Ovary (tissue), 3 donors: ENCODE data around the gene HORMAD2.

Source experiments
- EP300 ChIP-seq: sonication (generic); formaldehyde crosslinking; IDR thresholded peaks from one replicate; pipeline ENCODE4 v1.6.1; 2017; ENCODE audit warnings: antibody characterized with exemption
- POLR2A ChIP-seq: fragments of 450-650 bp; IDR thresholded peaks from one replicate; pipeline ENCODE4 v1.6.1; 2017; ENCODE audit warnings: antibody characterized with exemption, mild to moderate bottlenecking, moderate library complexity
- TF ChIP-seq, protein P1 (sequence below), 3 donors: fragments of 450-650 bp in 2 of 3; fragments of 200-600 bp in 1 of 3; IDR thresholded peaks; one replicate each; pipeline versions ENCODE4 v1.5.1 to v1.8.0; 2016 to 2022; ENCODE audit warnings: antibody characterized with exemption in 3 of 3, mild to moderate bottlenecking in 1 of 3
- donor health status: DM: no; HTN: no; CAD: no.

DNA sequence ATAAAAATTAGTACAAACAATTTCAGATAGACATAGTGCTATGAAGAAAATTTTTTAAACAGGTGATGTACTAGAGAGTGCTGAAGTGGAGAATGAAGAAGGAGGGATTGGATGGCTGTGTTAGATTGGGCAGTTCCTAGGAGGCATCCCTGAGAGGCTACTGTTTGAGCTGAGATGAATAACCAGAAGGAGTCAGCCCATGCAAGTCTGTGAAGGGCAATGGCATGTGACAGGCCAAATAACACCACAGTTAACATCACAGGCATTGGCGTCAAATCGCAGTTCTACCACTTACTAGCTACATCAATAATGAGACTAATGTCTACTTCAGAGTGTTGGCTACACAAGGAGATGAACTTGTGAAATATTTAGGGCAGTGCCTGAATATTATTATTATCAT lies 35.4 kb downstream of the HORMAD2 start:
- TF ChIP-seq POLR2A (no peak), EP300 (no peak)
- TF ChIP-seq, protein P1, sequence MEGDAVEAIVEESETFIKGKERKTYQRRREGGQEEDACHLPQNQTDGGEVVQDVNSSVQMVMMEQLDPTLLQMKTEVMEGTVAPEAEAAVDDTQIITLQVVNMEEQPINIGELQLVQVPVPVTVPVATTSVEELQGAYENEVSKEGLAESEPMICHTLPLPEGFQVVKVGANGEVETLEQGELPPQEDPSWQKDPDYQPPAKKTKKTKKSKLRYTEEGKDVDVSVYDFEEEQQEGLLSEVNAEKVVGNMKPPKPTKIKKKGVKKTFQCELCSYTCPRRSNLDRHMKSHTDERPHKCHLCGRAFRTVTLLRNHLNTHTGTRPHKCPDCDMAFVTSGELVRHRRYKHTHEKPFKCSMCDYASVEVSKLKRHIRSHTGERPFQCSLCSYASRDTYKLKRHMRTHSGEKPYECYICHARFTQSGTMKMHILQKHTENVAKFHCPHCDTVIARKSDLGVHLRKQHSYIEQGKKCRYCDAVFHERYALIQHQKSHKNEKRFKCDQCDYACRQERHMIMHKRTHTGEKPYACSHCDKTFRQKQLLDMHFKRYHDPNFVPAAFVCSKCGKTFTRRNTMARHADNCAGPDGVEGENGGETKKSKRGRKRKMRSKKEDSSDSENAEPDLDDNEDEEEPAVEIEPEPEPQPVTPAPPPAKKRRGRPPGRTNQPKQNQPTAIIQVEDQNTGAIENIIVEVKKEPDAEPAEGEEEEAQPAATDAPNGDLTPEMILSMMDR (IDR thresholded peaks at IDR 0.05): no peak
